Forelimb muscle (tissue), 1 donor: ENCODE measurements around the gene CTNNA1. TPM values are rescaled to one million over a fixed set of nuclear protein-coding genes. Genes with fewer than 3 reads are reported as not detected.
A peak's percentile ranks its signal among the peaks of the same experiment; 100 is the strongest.

Experiments
- DNase-seq: peaks from one replicate; pipeline ENCODE4 v3.0.0-alpha.2; 2013; ENCODE audit warnings: low read depth
- polyA plus RNA-seq: library from polyadenylated mRNA; unstranded; fragments of 120-200 nt; gene quantifications from one replicate; pipeline ENCODE4 v1.2.1, GENCODE V29; 2013; ENCODE audit not compliant: insufficient read length

Gene CTNNA1
- polyA plus RNA-seq, 1 donor = 250 TPM

DNA sequence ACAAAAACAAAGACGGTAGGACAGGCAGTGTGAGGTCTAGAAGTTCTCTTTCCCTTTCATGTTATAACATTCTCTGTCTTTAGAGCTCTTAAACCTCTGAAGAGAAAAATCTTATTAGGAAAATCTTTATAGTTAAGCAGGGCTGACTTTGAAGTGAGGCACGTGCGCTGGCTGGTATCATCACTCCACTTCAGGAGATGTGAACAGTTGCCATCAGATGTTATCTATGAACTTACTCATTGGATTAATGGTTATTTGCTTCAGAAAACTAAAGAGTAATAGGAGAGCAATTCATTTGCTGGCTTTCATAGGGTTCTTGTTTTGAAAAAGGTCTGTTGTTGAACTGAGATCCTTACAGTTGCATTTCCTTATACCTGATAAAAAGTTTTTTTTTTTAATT is 96.2 kb downstream of the CTNNA1 start:
- DNase-seq = no peak

DNA sequence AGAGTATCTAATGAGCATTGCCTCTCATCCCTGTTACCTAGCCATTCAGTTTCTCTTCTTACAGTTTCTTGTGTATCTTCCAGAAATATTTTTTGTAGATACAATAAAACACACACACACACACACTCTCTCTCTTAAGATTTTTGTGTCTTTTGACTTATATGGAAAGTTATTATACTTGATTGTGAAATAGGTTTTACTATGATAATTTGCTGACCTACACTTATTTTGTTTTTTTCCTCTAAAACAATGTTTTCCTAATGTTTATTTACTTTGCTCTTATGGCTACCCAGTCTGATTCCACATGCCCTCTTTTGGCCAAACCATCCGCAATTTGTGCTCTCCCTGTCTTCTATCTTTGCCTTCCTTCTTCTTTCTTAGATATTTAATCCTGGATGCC is 96.7 kb downstream of the CTNNA1 start:
- DNase-seq = no peak

DNA sequence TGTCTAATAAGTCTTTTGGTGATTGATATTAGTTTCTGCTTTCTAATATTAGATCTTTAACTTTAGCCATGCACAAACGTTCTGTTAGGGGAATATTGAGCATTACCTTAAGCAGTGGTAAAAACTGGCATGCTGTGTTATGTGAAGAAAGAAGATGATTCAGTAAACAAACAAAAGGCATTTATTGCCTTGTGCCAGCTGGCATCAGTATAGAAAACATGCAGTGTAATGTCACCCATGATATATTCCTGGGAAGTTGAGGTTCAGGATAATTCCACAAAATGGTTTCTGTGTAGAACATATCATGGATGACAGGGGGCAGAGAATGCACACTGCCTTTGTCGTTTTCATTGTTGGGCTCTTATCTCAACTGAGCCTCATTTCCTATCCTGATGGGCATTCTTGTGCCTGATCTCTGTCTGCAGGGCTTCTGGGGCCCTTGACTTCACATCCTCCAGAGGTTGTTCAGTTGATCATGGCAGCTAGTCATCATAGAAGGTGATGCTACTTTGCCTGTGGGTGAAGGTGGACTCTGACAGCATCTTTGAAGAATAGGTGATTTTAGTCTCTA is 97.7 kb downstream of the CTNNA1 start:
- DNase-seq = no peak

DNA sequence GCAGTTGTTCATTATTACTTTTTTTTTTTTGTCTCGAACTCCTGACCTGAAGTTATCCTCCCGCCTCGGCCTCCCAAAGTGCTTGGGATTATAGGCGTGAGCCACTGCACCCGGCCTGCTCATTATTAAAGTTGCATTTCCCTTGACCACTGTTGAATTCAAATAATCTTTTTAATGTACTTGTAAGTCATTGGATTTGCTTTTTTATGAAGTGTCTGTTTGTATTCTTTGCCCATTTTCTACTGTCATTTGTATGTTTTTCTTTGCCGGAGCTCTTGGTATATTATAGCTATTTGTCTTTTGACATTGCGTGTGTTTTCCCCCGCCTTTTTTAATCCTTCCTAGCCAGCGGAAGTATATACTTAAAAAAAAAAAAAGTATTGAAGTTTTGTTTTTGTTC is 99.9 kb downstream of the CTNNA1 start:
- no peak for DNase-seq

DNA sequence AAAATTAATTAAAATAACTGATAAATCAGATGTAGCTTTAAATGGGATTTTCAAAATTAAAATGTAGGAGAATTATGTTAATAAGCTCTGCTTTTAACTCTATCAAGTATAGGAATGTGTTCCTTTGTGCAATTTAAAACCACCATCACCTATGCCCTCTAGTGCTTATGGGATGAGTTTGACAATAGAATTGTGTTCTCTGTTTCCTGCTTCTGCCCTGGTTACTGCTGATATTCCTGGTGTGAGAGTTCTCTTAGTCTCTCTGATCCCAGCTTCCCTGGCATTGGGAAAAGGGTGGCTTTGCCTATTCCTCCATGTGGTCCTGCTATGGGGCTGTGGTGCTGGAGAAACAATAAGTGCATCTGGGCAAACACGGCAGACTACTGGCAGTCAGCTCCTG is 113.8 kb downstream of the CTNNA1 start:
- DNase-seq = no peak

DNA sequence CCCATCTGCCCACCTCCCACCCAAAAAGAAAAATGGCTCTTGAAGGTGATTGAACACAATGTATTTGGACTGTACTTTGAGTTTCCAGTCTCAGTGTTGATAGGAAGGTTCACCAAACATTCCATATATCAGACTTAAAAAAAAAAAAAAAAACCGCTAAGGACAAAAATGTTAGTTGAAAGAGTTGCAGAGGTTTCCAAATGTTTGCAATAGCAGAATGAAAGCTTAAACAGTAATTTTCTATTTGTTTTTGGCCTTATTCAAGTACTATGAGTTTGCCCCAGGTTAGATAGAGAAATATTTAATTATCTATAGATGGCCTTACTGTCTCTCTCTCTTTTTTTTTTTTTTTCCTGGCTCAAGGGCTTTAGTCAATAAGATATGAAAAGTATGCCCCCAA is 115.8 kb downstream of the CTNNA1 start:
- DNase-seq = no peak

DNA sequence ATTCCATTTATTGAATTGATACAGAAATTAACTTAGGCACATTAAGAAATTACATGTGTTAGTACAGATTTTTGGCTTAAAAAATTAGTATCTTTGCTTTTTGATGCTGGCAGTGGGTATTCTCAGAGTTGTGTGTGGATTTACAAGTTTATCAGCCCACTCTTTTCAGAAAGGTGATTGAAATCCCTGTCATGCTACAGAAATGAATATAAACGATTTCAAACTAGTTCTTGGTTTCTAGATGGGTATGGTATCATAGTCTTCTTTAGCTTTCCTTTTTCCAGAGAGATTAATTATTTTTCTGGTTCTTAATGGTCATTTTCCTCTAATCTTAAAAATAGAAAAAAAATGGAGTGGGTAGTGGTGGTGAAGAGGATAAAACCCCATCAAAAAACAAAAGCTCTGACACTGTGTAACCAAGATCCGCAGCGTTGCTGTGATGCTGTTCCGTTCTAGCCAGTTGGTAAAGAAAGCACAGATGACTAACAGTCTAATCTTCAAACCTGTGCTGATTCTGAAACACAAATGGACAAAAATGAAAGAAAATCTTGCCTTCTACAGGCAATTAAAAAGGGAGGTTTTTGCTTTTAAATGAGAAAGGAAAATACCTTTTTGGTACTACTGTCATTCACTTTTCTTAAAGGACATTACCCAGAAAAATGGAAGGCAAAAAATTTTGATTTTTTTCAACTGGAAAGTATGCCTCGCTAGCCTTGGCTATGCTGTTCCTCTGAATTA is 116.7 kb downstream of the CTNNA1 start:
- DNase-seq = no peak

DNA sequence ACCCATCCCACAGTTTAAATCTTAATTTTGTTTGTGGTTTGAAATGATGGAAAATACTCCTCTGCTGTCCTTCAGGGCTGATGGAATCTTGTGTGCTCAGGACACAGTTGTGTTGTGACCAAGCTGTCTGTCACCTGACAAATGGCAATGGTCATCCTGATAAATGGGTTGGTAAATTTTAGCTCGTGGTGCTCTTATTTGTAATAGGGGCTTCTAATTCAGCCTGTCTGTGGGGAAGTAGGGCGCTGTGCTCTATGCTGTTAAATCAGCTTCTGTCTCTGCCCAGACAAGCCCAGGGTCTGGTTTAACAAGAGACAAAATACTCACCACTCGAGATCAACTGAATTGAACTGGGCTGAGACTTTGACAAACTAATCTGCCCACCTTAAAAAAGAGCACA is 117.4 kb downstream of the CTNNA1 start:
- DNase-seq = no peak

DNA sequence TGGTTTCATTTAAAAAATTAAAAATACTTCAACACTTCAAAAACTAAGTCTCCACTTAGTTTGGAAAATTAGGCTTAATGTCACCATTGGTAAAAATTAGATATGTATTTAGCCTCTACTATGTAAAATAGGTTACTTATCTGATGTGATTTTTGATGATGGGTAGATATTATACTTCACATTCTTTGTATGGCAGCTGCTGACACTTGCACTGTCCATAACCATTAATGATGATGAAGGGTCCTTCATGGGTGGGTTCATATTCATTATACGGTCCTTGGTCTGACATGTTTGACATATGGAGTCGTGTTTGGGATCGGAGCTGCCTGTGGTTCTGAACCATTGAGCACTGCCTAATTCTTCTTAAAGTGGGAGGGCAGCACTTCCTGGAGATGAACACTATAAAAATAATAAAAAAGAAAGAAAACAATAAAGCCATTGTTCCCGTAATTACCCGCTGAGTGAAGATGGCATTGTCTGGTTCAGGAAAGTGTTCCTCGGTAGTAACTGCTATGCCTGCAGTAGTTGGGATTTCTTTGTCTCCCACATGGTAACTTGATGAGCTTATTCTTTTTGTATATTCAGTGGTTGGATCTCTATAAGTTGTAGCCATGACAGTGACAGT is 119.7 kb downstream of the CTNNA1 start:
- no peak for DNase-seq

DNA sequence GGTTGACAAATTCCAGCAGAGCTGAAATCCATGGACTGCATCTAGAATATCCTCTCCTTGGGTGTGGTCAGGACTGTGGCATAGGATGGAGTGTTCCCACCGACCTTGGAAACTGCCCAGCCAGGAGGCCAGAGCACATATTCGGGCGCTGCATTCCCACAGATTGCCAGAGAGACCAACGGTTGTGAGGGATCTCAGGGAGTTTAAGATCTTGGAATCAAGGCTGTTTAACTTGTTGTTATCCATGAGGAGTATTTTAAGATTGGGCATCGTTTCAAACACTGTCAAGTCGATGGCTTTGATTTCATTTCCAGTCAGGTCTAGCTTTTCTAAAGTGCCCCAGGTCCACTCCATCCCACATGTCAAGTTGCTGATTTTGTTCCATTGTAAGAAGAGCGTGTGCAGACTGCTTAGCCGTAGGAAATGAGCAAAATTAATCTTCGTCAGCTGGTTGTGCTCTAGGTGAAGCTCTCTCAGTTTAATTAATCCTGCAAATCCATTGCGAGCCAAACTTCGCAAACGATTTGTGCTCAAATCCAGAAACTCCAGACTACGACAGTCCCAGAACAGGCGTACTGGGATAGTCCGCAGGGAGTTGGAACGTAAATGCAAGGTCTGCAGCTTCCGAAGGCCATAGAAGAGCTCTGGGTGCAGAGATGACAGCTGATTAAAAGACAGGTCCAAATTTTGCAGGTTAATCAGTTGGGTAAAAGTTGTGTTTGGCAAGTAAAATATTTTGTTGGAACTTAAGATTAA is 120.4 kb downstream of the CTNNA1 start:
- no peak for DNase-seq

DNA sequence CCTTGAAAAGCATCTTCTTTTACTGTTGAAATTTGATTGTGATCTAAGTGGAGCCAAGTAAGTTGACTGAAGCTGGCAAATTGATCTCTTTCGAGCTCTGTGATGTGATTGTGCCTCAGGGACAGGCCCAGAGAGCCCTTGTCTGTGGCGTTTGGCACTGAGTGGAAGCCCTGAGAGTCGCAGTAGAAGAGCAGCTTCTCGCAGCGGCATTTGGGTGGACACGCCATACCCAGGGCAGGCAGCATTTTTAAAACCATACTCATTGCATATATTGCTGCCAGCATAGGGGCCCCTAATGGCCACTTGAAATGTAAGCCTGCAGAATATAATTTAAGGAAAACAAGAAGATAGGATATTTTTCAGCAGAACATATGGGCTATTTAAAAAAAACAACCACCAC is 121.0 kb downstream of the CTNNA1 start:
- DNase-seq = no peak

DNA sequence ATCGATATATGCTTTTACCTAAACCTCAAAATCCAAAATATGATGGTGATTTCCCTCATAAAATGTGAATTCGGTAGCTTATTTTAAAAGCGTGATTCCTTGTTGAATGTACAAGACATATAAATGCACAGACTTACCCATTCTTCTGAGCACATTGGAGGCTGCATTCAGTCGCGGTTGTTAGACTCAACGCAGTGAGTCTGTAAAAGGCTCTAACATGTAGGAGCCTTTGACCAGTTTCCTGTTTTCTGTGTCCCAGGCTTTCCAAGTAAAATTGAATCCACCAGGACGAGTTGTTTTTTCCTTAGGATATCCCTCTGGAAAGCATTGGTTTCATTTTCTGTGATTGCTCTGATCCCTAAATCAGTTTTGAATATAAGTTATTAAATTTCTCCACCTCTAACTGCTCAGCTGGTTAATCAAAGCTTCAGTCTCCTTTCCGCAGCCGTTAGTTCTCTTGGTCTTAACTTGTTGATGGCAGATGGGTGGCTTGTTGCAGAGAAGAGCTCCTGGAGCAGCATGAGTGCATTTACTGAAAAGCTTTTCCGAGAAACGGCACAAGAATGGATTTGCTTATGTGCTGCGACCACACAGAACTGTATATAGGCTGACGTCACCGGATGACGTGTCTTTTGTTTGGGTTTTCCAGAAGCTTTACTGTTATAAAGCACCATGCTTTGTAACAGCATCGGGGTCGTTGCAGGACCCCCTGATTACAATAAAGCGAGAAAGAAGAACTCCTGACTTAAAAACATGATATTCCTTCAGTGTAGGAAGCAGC is 121.7 kb downstream of the CTNNA1 start, which contains the start of gene LRRTM2:
TSS of gene LRRTM2 (minus strand) at position 565 of the 781 bp plus-strand sequence. CDS start at position 141, 424 bp downstream.
- DNase-seq = peak; percentile 69

DNA sequence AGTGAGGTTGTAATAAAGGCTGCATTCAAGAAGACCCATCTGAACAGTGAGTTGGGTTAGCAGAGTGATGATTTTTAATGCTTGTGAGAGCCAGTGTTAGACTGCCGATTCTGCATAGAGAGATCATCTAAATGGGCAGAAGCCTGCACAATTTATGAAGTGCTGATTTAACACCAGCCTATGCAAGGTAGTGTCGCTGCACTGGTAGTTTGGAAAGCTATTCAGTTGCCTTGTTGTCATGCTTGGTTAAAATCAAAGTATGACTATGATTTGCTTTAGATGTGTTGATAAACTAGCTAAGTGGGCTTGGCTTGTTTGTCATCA is 122.3 kb downstream of the CTNNA1 start:
- DNase-seq = no peak

DNA sequence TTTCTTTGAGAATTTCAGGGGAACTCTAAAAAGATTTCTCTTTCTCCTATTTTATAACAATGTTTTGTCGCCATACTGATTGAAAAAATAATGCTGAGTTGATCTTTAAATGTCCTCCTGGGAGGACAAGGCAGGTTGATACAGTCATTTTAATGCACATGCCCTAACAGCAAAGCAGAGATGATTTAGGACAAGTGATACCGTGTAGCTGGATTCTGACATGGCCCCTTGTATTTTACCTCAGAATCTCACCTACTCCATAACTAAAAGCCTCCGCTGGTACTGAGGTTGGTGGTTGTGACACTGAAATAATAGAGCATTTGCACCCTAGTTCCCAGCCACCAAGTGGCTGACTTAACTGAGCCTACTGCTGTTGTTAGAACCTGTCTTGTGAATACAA is 122.7 kb downstream of the CTNNA1 start:
- DNase-seq = no peak

DNA sequence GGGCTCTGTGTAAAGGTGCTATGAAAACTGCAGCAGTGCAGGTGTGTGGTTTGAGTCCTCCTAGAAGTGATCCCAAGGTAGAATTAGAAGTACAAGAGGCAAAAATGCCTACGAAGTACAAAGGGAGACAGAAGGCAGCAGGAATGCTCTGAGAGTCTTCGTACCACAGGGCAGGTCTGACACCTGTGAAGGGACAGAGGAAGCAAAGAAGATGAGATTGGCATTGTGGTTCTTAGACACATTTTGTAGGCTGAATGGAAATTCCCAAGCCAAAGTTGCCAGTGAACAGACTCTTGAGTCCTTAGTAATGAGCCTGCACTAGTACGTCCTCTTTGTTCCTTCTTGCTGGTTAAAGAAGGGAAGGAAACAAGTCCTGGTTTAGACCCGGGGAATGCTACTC is 123.6 kb downstream of the CTNNA1 start:
- DNase-seq = no peak

DNA sequence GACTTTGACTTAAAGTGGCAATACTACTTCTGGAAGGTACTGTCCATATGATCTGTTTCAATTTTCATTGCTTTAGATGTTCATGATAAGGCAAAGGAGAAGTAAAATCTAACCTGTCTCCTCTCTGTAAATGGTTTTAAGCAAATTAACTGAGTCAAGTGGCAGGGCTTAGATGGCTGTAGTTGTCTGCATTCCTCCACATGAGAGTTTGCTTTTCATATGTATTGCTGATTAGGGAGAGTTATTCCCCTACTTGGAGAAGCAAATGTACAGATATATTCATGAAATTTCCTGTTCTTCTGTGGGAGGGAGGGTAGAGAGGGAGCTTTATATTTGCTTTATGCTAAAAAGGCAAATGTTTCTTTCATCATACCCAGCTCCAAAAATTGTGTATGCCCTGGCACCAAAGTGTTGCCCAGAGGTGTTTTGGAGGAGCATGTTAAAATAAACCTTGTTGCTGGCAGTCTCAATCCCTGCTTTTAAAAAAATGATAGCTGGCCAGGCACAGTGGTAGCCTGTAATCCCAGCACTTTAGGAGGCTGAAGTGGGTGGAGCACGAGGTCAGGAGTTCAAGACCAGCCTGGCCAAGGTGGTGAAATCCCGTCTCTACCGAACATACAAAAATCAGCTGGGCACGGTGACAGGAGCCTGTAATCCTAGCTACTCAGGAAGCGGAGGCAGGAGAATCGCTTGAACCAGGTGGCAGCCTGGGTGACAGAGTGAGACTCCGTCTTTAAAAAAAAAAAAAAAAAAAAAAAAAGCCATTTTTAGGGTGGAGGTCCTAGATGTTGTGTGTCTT is 125.4 kb downstream of the CTNNA1 start:
- no peak for DNase-seq

DNA sequence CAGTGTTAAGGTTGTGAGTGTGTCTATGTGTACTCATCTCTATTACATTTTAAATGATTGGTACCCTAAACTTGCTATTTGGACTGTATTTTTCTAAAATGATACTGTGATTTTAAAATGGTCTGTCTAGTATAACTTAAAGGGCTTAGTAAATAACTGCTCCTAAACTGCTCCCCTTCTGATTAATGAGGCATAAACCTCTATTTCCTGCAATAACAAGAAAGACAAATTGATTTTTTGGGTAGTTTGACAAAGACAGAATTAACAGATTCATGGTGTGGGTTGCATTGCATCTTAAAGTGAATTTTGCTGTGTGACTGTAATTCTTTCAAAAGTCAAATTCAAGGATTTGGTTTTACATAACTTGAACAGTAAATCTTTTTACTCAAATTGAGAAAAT is 130.0 kb downstream of the CTNNA1 start:
- DNase-seq = no peak

DNA sequence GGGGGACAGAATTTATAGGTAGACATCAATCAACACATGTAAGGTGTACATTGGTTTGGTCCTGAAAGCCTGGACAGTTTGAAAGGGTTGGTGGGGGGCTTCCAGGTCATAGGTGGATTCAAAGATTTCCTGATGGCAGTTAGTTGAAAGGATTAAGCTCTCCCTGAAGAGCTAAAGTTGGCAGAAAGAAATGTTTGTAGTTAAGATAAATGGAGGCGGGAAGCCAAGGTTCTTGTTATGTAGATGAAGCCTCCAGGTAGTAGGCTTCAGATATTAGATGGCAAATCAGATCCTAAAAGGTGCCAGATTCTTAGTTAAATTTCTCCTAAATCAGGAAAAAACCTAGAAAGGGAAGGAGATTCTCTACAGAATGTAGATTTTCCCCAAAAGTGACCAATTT is 130.9 kb downstream of the CTNNA1 start:
- DNase-seq = no peak

DNA sequence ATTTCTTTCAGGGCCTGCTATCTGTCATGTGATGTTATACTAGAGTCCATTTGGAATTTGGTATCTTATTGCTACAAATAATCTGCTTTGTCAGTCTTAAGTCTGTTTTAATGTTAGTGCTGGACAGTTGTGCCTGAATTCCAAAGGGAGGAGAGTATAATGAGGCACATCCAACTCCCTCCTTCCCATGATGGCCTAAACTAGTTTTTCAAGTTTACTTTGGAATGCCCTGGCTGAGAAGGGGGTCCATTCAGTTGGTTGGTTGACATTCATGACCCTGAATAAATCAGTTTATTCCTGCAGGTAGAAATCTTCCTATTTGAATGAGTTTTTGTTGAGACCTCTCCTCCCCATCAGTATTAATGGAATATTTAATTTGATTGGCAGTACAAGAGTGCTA is 131.3 kb downstream of the CTNNA1 start:
- no peak for DNase-seq

DNA sequence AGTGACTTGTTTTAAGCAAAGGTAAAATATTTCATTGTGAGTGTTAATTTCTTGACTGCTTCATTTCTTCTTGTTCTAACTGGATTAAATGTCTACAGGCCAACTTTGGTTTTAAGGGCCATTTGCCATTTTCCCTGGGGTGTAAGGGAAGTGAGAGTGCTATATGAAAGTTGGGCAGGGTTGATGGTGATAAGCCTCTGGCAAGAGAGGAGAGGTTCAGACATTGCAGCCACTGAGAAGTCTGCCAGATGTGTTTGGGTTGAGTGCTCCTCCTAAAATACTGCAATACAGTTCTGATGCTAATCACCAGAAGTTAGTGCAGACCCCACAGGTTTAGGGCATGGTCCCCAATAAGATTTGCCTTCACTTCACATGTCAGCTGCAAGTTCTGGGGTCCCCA is 136.8 kb downstream of the CTNNA1 start:
- no peak for DNase-seq

DNA sequence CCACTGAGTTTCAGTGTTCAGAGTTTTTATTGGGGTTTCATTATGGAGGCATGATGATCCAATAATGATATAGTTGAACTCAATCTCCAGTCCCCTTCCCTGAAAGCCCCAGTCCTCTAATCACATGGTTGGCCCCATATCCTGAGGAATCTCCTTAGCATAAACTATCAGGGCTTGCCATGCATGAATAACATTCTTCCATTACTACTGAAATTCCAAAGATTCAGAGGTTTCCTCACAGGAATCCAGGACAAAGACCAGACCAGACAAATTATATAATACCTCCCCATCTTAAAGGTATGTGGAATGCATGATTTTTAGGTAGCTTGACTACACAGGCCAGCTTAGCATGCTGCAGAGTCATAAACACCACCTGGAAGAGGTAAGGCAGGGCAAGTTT is 137.4 kb downstream of the CTNNA1 start:
- DNase-seq = no peak
